ENCODE results near the gene CHST6. TPM values are rescaled to one million over a fixed set of nuclear protein-coding genes. Genes with fewer than 3 reads are reported as not detected.
A peak's percentile ranks its signal among the peaks of the same experiment; 100 is the strongest.
"Not testable (repeated sequence)": the region's sequence is repeated elsewhere in the genome, so short reads cannot be mapped to it uniquely, and the experiment has no call there.

The CHST6 gene
- total RNA-seq, 1 donor from 2014 or later = 4.4 TPM

- H3K27me3 ChIP-seq = no peaks in the 10 kb centered on the region
- peaks cover 0 to 3% of the 10 kb centered on the region in 2 donors for H3K4me1 ChIP-seq
- H3K4me3 ChIP-seq = no peak overlapping the region
- H3K27ac ChIP-seq = no peak overlapping the region
- no peaks in the 10 kb centered on the region for H3K36me3 ChIP-seq
- TF ChIP-seq, protein P1, sequence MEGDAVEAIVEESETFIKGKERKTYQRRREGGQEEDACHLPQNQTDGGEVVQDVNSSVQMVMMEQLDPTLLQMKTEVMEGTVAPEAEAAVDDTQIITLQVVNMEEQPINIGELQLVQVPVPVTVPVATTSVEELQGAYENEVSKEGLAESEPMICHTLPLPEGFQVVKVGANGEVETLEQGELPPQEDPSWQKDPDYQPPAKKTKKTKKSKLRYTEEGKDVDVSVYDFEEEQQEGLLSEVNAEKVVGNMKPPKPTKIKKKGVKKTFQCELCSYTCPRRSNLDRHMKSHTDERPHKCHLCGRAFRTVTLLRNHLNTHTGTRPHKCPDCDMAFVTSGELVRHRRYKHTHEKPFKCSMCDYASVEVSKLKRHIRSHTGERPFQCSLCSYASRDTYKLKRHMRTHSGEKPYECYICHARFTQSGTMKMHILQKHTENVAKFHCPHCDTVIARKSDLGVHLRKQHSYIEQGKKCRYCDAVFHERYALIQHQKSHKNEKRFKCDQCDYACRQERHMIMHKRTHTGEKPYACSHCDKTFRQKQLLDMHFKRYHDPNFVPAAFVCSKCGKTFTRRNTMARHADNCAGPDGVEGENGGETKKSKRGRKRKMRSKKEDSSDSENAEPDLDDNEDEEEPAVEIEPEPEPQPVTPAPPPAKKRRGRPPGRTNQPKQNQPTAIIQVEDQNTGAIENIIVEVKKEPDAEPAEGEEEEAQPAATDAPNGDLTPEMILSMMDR (IDR thresholded peaks at IDR 0.05) = no peak
- no peak for DNase-seq (ENCODE audit: low spot score in 2 of 2)
- intact Hi-C loops (cut with DNase I) = no loop called here
- H3K9me3 ChIP-seq = no peaks in the 10 kb centered on the region
Observed at GRCh38 chr16:75514296-75514695, 19.1 kb upstream of the CHST6 start.

- no peak overlapping the region for H3K27ac ChIP-seq
Observed at GRCh38 chr16:75506574-75506973, 11.3 kb upstream of the CHST6 start.

DNA sequence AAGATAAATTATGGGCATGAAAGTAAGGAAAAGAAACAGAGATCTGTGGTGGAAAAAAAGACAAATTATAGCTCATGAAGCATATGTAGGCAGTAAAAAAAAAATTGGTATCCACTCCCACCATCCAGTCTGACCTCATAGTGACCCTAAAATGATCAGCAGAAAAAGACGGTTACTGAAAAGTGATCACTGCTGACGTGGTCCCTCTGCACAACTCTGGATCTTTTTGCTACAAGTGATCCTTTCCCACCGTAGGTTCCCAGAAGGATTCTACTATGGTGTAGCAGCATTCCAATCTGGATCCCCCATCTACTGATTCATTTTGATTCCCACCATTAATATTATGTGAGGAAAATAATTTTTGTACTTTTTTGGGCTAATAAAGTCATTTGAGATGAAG, 10.9 kb upstream of the CHST6 start:
- Histone ChIP-seq H3K9me3 (no peaks in the 10 kb centered on the region), H3K27me3 (no peaks in the 10 kb centered on the region), H3K4me1 (peaks cover 4 to 7% of the 10 kb centered on the region in 2 donors), H3K36me3 (no peaks in the 10 kb centered on the region), H3K4me3 (no peak overlapping the region), H3K27ac (no peak overlapping the region)
- TF ChIP-seq, protein P1 (IDR thresholded peaks at IDR 0.05) = no peak
- no peak for DNase-seq (ENCODE audit: low spot score in 2 of 2)
- intact Hi-C loops (cut with DNase I) = no loop called here

More at GRCh38 chr16:75506574-75506973, 11.3 kb upstream of the CHST6 start:
- Histone ChIP-seq H3K36me3 (no peaks in the 10 kb centered on the region), H3K27me3 (no peaks in the 10 kb centered on the region), H3K4me1 (peaks cover under 1 to 5% of the 10 kb centered on the region in 2 donors), H3K9me3 (no peaks in the 10 kb centered on the region), H3K4me3 (no peak overlapping the region)
- peak in 1 of 2 donors; percentile 72 for DNase-seq (ENCODE audit: low spot score in 2 of 2)
- intact Hi-C loops (cut with DNase I) = no loop called here
- TF ChIP-seq, protein P1 (IDR thresholded peaks at IDR 0.05) = no peak

GRCh38 chr16:75503801-75504200, 8.6 kb upstream of the CHST6 start:
- no peaks in the 10 kb centered on the region for H3K9me3 ChIP-seq
- TF ChIP-seq, protein P1 (IDR thresholded peaks at IDR 0.05) = no peak
- intact Hi-C loops (cut with DNase I) = no loop called here
- H3K27ac ChIP-seq = no peak overlapping the region
- no peak for DNase-seq (ENCODE audit: low spot score in 2 of 2)
- H3K4me1 ChIP-seq = peaks cover 4 to 16% of the 10 kb centered on the region in 2 donors
- no peak overlapping the region for H3K4me3 ChIP-seq
- no peaks in the 10 kb centered on the region for H3K36me3 ChIP-seq
- H3K27me3 ChIP-seq = no peaks in the 10 kb centered on the region

GRCh38 chr16:75502916-75503605, 7.8 kb upstream of the CHST6 start:
- intact Hi-C loops (cut with DNase I) = no loop called here
- Histone ChIP-seq H3K36me3 (no peaks in the 10 kb centered on the region), H3K4me1 (peaks cover 6 to 20% of the 10 kb centered on the region in 2 donors), H3K4me3 (no peak overlapping the region), H3K9me3 (no peaks in the 10 kb centered on the region), H3K27ac (peak overlapping the region in 1 of 2 donors; percentile 53), H3K27me3 (no peaks in the 10 kb centered on the region)
- TF ChIP-seq, protein P1 (IDR thresholded peaks at IDR 0.05) = no peak
- DNase-seq (ENCODE audit: low spot score in 2 of 2) = no peak

DNA sequence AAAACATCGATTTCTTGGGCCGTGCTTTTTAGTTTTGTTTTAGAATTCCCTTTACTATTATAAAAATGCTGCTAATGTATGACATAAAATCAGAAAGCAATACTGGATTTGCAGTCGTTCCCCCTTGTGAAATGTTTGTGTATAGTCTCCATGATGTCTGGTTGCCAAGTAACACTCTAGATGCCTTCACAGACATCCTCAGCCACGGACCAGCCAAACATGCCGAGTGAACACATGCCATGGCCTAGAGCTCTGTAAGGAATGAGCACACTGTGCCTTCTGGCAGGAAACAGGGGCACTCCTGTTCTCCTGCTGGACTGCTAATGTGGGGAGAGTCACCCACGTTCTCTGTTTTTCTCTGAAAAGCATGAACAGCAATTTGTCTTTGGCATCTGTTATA, 6.6 kb upstream of the CHST6 start:
- H3K9me3 ChIP-seq, H3K27me3 ChIP-seq, H3K36me3 ChIP-seq: not testable (repeated sequence)
- DNase-seq (ENCODE audit: low spot score in 2 of 2) = peak; percentile 24 to 86
- Histone ChIP-seq H3K4me1 (peaks cover 6 to 20% of the 10 kb centered on the region in 2 donors), H3K27ac (peak overlapping the region; percentile 53 to 73), H3K4me3 (peak overlapping the region in 1 of 2 donors; percentile 28)
- intact Hi-C loops (cut with DNase I) = loop anchor here (2.0 kb wide), 1 partner anchor 37 kb away; the partner anchor contains the start of gene TMEM170A

All from ascending aorta (tissue), 2 donors.